Panc1 (cell line): ENCODE measurements around the gene SF3A2. TPM values are rescaled to one million over a fixed set of nuclear protein-coding genes. Genes with fewer than 3 reads are reported as not detected.
A peak's percentile ranks its signal among the peaks of the same experiment; 100 is the strongest.

Experiments
- ATAC-seq: fragments of 200-7000 bp; cut with Tn5 transposase; 2 replicates; pipeline ENCODE4 v1.9.1; 2020; ENCODE audit warnings: mild to moderate bottlenecking, moderate library complexity
- BruUV-seq: library from RNA; stranded (reverse); fragments of 400-500 nt; replicated peaks from 2 replicates; lab custom pipeline; 2021; lab: Mats Ljungman, UMichigan
- CTCF ChIA-PET: fragments of 300-600 bp; sonication (Branson Sonifier 250); formaldehyde crosslinking; loops from one replicate; lab custom pipeline; 2022; ENCODE audit warnings: antibody characterized with exemption; lab: Charles Lee
- POLR2A ChIA-PET: fragments of 300-600 bp; sonication (Branson Sonifier 250); formaldehyde crosslinking; loops from one replicate; lab custom pipeline; 2022; ENCODE audit warnings: antibody characterized with exemption; lab: Charles Lee
- DNase-seq: peaks from one replicate; pipeline ENCODE4 v3.0.0-alpha.2; 2010; ENCODE audit warnings: low read depth, low spot score
- H3K27ac ChIP-seq: 2 replicates; pipeline ENCODE4 v1.5.1; 2011; ENCODE audit warnings: mild to moderate bottlenecking, low read length, inconsistent platforms
- H3K27me3 ChIP-seq: fragments of 200-500 bp; sonication (Bioruptor generic); 2 replicates; pipeline ENCODE4 v1.6.0; 2014; ENCODE audit warnings: low read length, inconsistent platforms; ENCODE audit not compliant: control insufficient read depth, insufficient read depth
- H3K36me3 ChIP-seq: fragments of 200-500 bp; sonication (Bioruptor generic); 2 replicates; pipeline ENCODE4 v1.5.1; 2014; ENCODE audit warnings: inconsistent platforms, mild to moderate bottlenecking, low read length, moderate library complexity; ENCODE audit not compliant: control insufficient read depth, insufficient read depth
- H3K4me1 ChIP-seq: 2 replicates; pipeline ENCODE4 v1.5.1; 2011; ENCODE audit warnings: inconsistent platforms, mild to moderate bottlenecking, low read length, moderate library complexity; ENCODE audit not compliant: control insufficient read depth, insufficient read depth
- H3K4me3 ChIP-seq, 2 experiments: 2 replicates each; pipeline ENCODE4 v1.5.1; 2011 to 2012; ENCODE audit warnings: low read depth in 2 of 2, low read length in 2 of 2, mild to moderate bottlenecking in 2 of 2, inconsistent platforms in 1 of 2, moderate library complexity in 1 of 2
- H3K9me3 ChIP-seq: fragments of 200-500 bp; sonication (Bioruptor generic); 2 replicates; pipeline ENCODE4 v1.5.1; 2014; ENCODE audit warnings: low read depth, mild to moderate bottlenecking, inconsistent platforms, low read length, moderate library complexity; ENCODE audit not compliant: control insufficient read depth, insufficient read depth
- POLR2AphosphoS5 ChIP-seq: IDR thresholded peaks from 2 replicates; pipeline ENCODE4 v1.6.1; 2012; ENCODE audit warnings: mild to moderate bottlenecking, low read depth, low read length, moderate library complexity
- REST ChIP-seq, 2 experiments: IDR thresholded peaks; 2 replicates each; pipeline ENCODE4 v1.6.1; 2011 to 2012; ENCODE audit warnings: low read depth in 2 of 2, control low read depth in 1 of 2, low read length in 1 of 2, mild to moderate bottlenecking in 1 of 2, moderate library complexity in 1 of 2; ENCODE audit not compliant: insufficient read depth in 1 of 2
- SIN3A ChIP-seq: IDR thresholded peaks from 2 replicates; pipeline ENCODE4 v1.6.1; 2012; ENCODE audit warnings: low read depth, mild to moderate bottlenecking, low read length, moderate library complexity, borderline replicate concordance; ENCODE audit not compliant: insufficient read depth
- TCF7L2 ChIP-seq: IDR thresholded peaks from 2 replicates; pipeline ENCODE4 v1.6.1; 2011; ENCODE audit warnings: mild to moderate bottlenecking, low read depth, low read length, inconsistent platforms
- in situ Hi-C: cut with HindIII; loops from 2 replicates; pipeline ENCODE4 v1.10.0; 2016; ENCODE audit warnings: low sequenced_read_pairs, low pct_unique_long_range_greater_than_20kb
- intact Hi-C: fragments of 100-400 bp; cut with micrococcal nuclease; formaldehyde crosslinking; loops from one replicate; pipeline ENCODE4 v1.10.0; 2022; ENCODE audit not compliant: unreplicated experiment
- total RNA-seq: library from RNA; stranded (reverse); gene quantifications from one replicate; pipeline ENCODE4 v1.2.1, GENCODE V29; 2021; ENCODE audit not compliant: unreplicated experiment
- TF ChIP-seq, protein P1 (sequence below): fragments of 450-650 bp; IDR thresholded peaks from 2 replicates; pipeline ENCODE4 v1.5.1; 2017; ENCODE audit warnings: mild to moderate bottlenecking

Gene SF3A2
- total RNA-seq, 1 experiment from 2014 or later, result 103 TPM

DNA sequence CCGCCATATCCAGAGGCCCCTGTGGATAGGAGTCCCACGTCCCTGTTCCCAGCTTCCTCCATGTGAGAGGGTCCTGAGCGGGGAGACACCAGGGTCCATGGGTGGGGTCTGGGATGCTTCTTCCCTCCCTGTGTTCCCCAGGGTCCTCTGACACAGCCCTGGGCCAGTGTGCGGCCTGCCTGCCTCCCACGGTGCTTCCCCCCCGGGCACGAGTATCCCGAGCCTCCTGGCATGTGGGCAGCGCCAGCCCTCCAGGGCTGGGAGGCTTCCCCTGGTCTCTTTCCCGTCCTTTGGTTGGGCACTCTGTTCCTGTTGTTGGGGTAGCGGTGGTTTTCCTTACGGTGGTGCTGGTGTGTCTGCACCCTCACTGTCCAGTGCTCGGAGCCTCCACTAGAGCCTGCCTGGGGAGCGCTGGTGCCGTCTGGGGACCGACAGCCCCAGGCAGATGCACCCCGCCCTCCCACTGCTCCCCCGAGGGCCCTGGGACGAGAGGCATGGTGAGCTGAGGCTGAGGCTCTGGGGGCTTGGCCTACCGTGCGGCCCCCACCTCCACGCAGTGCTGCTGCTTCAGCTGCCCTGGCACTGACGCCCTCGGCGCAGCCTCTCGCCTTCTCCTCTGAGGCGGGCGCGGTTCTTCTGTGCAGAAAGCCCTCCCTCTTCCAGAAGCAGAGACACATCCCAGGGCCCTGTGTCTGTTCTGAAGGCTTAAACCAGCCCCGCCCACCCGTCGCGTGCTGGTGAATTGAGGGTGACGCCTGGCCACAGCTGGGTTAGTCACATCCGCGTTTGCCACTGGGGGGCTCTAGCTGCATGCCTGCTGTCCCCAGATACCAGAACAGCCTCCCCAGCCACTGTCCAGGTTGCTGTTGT, 28.4 kb upstream of the SF3A2 start:
- TF ChIP-seq POLR2AphosphoS5, result no peak
- TF ChIP-seq REST (IDR thresholded peaks at IDR 0.05; ENCODE audit: insufficient read depth in 1 of 2, low read depth in 2 of 2, low read length in 1 of 2), result no peak
- TF ChIP-seq, protein P1, sequence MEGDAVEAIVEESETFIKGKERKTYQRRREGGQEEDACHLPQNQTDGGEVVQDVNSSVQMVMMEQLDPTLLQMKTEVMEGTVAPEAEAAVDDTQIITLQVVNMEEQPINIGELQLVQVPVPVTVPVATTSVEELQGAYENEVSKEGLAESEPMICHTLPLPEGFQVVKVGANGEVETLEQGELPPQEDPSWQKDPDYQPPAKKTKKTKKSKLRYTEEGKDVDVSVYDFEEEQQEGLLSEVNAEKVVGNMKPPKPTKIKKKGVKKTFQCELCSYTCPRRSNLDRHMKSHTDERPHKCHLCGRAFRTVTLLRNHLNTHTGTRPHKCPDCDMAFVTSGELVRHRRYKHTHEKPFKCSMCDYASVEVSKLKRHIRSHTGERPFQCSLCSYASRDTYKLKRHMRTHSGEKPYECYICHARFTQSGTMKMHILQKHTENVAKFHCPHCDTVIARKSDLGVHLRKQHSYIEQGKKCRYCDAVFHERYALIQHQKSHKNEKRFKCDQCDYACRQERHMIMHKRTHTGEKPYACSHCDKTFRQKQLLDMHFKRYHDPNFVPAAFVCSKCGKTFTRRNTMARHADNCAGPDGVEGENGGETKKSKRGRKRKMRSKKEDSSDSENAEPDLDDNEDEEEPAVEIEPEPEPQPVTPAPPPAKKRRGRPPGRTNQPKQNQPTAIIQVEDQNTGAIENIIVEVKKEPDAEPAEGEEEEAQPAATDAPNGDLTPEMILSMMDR, result no peak
- TF ChIP-seq TCF7L2, result no peak
- no peak for TF ChIP-seq SIN3A
- CTCF ChIA-PET, result no interaction called here
- in situ Hi-C loops, result no loop called here

DNA sequence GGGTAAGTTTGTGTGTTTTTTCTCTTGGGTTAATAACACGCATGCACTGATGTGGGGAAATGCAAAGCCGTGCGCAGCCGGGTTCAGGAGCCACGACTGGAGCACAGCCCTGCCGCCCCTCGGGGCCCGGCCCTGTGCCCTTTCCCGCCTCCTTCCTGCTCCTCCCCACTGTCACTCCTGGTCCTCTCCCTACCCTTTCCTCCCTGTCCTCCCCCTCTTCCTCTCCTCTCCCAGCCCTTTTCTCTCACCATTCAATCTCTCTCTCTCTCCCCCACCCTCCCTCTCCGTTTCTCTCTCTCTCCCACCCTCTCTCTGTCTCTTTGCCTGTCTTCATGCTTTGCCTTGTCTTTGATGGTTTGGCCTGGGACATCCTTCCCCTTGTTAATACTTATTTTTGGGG, 27.6 kb upstream of the SF3A2 start:
- in situ Hi-C loops, result no loop called here
- Histone ChIP-seq H3K4me1 (no peaks in the 10 kb centered on the region), H3K4me3 (no peak overlapping the region), H3K36me3 (no peaks in the 10 kb centered on the region), H3K27me3 (no peaks in the 10 kb centered on the region), H3K27ac (no peak overlapping the region), H3K9me3 (no peaks in the 10 kb centered on the region)
- intact Hi-C loops, result no loop called here
- DNase-seq (no peak), ATAC-seq (no peak)
- POLR2A ChIA-PET, result no interaction called here
- TF ChIP-seq, protein P1, result no peak
- TF ChIP-seq TCF7L2 (no peak), SIN3A (no peak), POLR2AphosphoS5 (no peak), REST (IDR thresholded peaks at IDR 0.05; ENCODE audit: insufficient read depth in 1 of 2, low read depth in 2 of 2, low read length in 1 of 2) (no peak)
- CTCF ChIA-PET, result no interaction called here
- no TSS peak for BruUV-seq

More for the DNA sequence above, 28.4 kb upstream of the SF3A2 start:
- Histone ChIP-seq H3K27me3 (no peaks in the 10 kb centered on the region), H3K9me3 (no peaks in the 10 kb centered on the region), H3K4me1 (no peaks in the 10 kb centered on the region), H3K36me3 (no peaks in the 10 kb centered on the region), H3K4me3 (no peak overlapping the region), H3K27ac (no peak overlapping the region)
- no TSS peak for BruUV-seq
- intact Hi-C loops, result no loop called here
- ATAC-seq (peak; percentile 45), DNase-seq (no peak)
- POLR2A ChIA-PET, result no interaction called here
